Nucleus accumbens (tissue), 56 donors: Measurements from ENCODE around the gene FAM185A.
"Not testable (repeated sequence)": the region's sequence is repeated elsewhere in the genome, so short reads cannot be mapped to it uniquely, and the experiment has no call there.

ENCODE experiments used
- DNase-seq, 56 donors: peaks; one replicate each; lab custom pipeline; 2025; lab: John Stamatoyannopoulos, UW

The FAM185A gene

GRCh38 chr7:102776217-102776616 is 27.4 kb downstream of the FAM185A start:
- not testable (repeated sequence) for DNase-seq

GRCh38 chr7:102778663-102779062 is 29.9 kb downstream of the FAM185A start:
- DNase-seq, result not testable (repeated sequence)

- DNase-seq, result not testable (repeated sequence)
Observed at GRCh38 chr7:102780926-102781325, 32.1 kb downstream of the FAM185A start.

GRCh38 chr7:102788770-102789169 is 40.0 kb downstream of the FAM185A start:
- not testable (repeated sequence) for DNase-seq

GRCh38 chr7:102790364-102791100 is 41.7 kb downstream of the FAM185A start:
- not testable (repeated sequence) for DNase-seq

- DNase-seq, result not testable (repeated sequence)
Observed at GRCh38 chr7:102791367-102791766, 42.6 kb downstream of the FAM185A start.

- DNase-seq, result not testable (repeated sequence)
Observed at GRCh38 chr7:102791831-102792230, 43.0 kb downstream of the FAM185A start.

- DNase-seq, result not testable (repeated sequence)
Observed at GRCh38 chr7:102794567-102794966, 45.8 kb downstream of the FAM185A start.

GRCh38 chr7:102795987-102796595 is 47.3 kb downstream of the FAM185A start:
- not testable (repeated sequence) for DNase-seq

- DNase-seq, result no peak
Observed at GRCh38 chr7:102806613-102807012, 57.8 kb downstream of the FAM185A start.

GRCh38 chr7:102810916-102811315 is 62.1 kb downstream of the FAM185A start:
- DNase-seq, result no peak

GRCh38 chr7:102811942-102812678 is 63.3 kb downstream of the FAM185A start:
- DNase-seq, result no peak

GRCh38 chr7:102813191-102814024 is 64.6 kb downstream of the FAM185A start:
- no peak for DNase-seq

GRCh38 chr7:102814025-102814471 is 65.2 kb downstream of the FAM185A start:
- no peak for DNase-seq

- DNase-seq, result no peak
Observed at GRCh38 chr7:102817616-102818573, 69.1 kb downstream of the FAM185A start.

- no peak for DNase-seq
Observed at GRCh38 chr7:102819151-102819550, 70.4 kb downstream of the FAM185A start.

- no peak for DNase-seq
Observed at GRCh38 chr7:102821994-102822747, 73.4 kb downstream of the FAM185A start.

- no peak for DNase-seq
Observed at GRCh38 chr7:102823390-102824119, 74.8 kb downstream of the FAM185A start.
